ENCODE data around the gene CIT.
"Not testable (repeated sequence)": the region's sequence is repeated elsewhere in the genome, so short reads cannot be mapped to it uniquely, and the experiment has no call there.

CIT gene
- 2.2 to 10.0 (median 4.7) reads per million in 3 experiments for total RNA-seq

- peak; percentile 79 for DNase-seq
Measured at GRCh38 chr12:119876761-119877638, at the start of gene CIT. Gene CIT (minus strand): TSS chr12:119877320. CDS start chr12:119876168, 1,152 bp downstream.

GRCh38 chr12:119925269-119925668, 48.1 kb upstream of the CIT start:
- no peak for DNase-seq

- no peak for DNase-seq
Measured at GRCh38 chr12:119920064-119920463, 42.9 kb upstream of the CIT start.

- DNase-seq: no peak
Measured at GRCh38 chr12:119915894-119916510, 38.9 kb upstream of the CIT start.

GRCh38 chr12:119914666-119915065, 37.5 kb upstream of the CIT start:
- DNase-seq: no peak

GRCh38 chr12:119913536-119914330, 36.6 kb upstream of the CIT start:
- DNase-seq: no peak

GRCh38 chr12:119911182-119911581, 34.1 kb upstream of the CIT start:
- no peak for DNase-seq

GRCh38 chr12:119910586-119910985, 33.5 kb upstream of the CIT start:
- DNase-seq: no peak

- peak; percentile 64 for DNase-seq
Measured at GRCh38 chr12:119902084-119902509, 25.0 kb upstream of the CIT start.

GRCh38 chr12:119901670-119902069, 24.6 kb upstream of the CIT start:
- DNase-seq: no peak

GRCh38 chr12:119894916-119895315, 17.8 kb upstream of the CIT start:
- no peak for DNase-seq

GRCh38 chr12:119892611-119893010, 15.5 kb upstream of the CIT start:
- DNase-seq: not testable (repeated sequence)

- DNase-seq: no peak
Measured at GRCh38 chr12:119885549-119885948, 8.4 kb upstream of the CIT start.

- not testable (repeated sequence) for DNase-seq
Measured at GRCh38 chr12:119883791-119884190, 6.7 kb upstream of the CIT start.

GRCh38 chr12:119883237-119883636, 6.1 kb upstream of the CIT start:
- no peak for DNase-seq

- DNase-seq: no peak
Measured at GRCh38 chr12:119877639-119877948, 474 bp upstream of the CIT start.

GRCh38 chr12:119870457-119870856, 6.7 kb downstream of the CIT start:
- no peak for DNase-seq

- no peak for DNase-seq
Measured at GRCh38 chr12:119869720-119870119, 7.4 kb downstream of the CIT start.

- DNase-seq: no peak
Measured at GRCh38 chr12:119868992-119869391, 8.1 kb downstream of the CIT start.

GRCh38 chr12:119864591-119864990, 12.5 kb downstream of the CIT start:
- DNase-seq: no peak

GRCh38 chr12:119859241-119859640, 17.9 kb downstream of the CIT start:
- DNase-seq: no peak

- no peak for DNase-seq
Measured at GRCh38 chr12:119857041-119857591, 20.0 kb downstream of the CIT start.

GRCh38 chr12:119850330-119850729, 26.8 kb downstream of the CIT start:
- no peak for DNase-seq
